HepG2 (cell line): ENCODE measurements around the gene C2. TPM values are rescaled to one million over a fixed set of nuclear protein-coding genes. Genes with fewer than 3 reads are reported as not detected.

Experiments used
- FIP1L1 ChIP-seq: fragments of 200-400 bp; formaldehyde crosslinking; IDR thresholded peaks from 2 replicates; pipeline ENCODE4 v1.6.1; 2018; ENCODE audit warnings: low read depth, mild to moderate bottlenecking, low read length, moderate library complexity, borderline replicate concordance; ENCODE audit not compliant: insufficient read depth
- POLR2AphosphoS5 ChIP-seq: IDR thresholded peaks from 2 replicates; pipeline ENCODE4 v1.6.1; 2012; ENCODE audit warnings: low read depth, low read length
- RARA ChIP-seq: IDR thresholded peaks from 2 replicates; pipeline ENCODE4 v1.6.1; 2016; ENCODE audit warnings: missing genetic modification reagents, missing compliant biosample characterization
- RXRA ChIP-seq: sonication (generic); formaldehyde crosslinking; IDR thresholded peaks from 2 replicates; pipeline ENCODE4 v1.5.1; 2020; ENCODE audit warnings: missing genetic modification reagents
- THRA ChIP-seq: sonication (generic); formaldehyde crosslinking; IDR thresholded peaks from 2 replicates; pipeline ENCODE4 v1.4.0; 2020; ENCODE audit warnings: missing genetic modification reagents, borderline replicate concordance
- ZNF547 ChIP-seq: sonication (generic); formaldehyde crosslinking; IDR thresholded peaks from 2 replicates; pipeline ENCODE4 v1.5.1; 2020; ENCODE audit warnings: mild to moderate bottlenecking, missing genetic modification reagents
- ZNF776 ChIP-seq: sonication (generic); formaldehyde crosslinking; IDR thresholded peaks from 2 replicates; pipeline ENCODE4 v1.4.0; 2020; ENCODE audit warnings: mild to moderate bottlenecking, missing genetic modification reagents
- polyA plus RNA-seq, 8 experiments: library from polyadenylated mRNA; depleted of rRNA in 3 of 8; stranded (reverse) in 7 of 8; unstranded in 1 of 8; fragments of >200 nt; fragmentation: Illumina TruSeq in 4 of 8; extraction: Trizol in 4 of 8; gene quantifications; 2 replicates each; pipeline versions ENCODE4 v1.2.1 to v1.2.3, GENCODE V29; 2011 to 2016; ENCODE audit warnings: low read depth in 4 of 8, missing spikeins in 1 of 8, mixed read lengths in 1 of 8; ENCODE audit not compliant: insufficient read depth in 1 of 8
- total RNA-seq, 5 experiments: library from RNA; depleted of rRNA; stranded (reverse); fragments of >200 nt; fragmentation: Illumina TruSeq; extraction: Trizol; gene quantifications; 2 replicates each; pipeline ENCODE4 v1.2.3, GENCODE V29; 2016; ENCODE audit warnings: low read depth in 1 of 5
- TF ChIP-seq, protein P1 (sequence below): sonication (generic); formaldehyde crosslinking; conservative IDR thresholded peaks from 2 replicates; pipeline ENCODE4 v1.4.0; 2020; ENCODE audit warnings: mild to moderate bottlenecking, missing genetic modification reagents, moderate library complexity
- TF ChIP-seq, protein P2 (sequence below), 2 experiments: fragments of 450-650 bp in 1 of 2; sonication (generic) in 1 of 2; formaldehyde crosslinking; IDR thresholded peaks; 2 replicates each; pipeline versions ENCODE4 v1.5.0 to v1.8.0; 2020 to 2022; ENCODE audit warnings: mild to moderate bottlenecking in 1 of 2, missing genetic modification reagents in 1 of 2

C2 gene
- total and polyA plus RNA-seq, 2 of the 13 experiments (the other 11 are each of a cell fraction or from before 2014, with no cell fraction given): 165 to 307 TPM

- peak; percentile 61; the same call in 1 of the 2 replicates for TF ChIP-seq POLR2AphosphoS5
- TF ChIP-seq, protein P1, sequence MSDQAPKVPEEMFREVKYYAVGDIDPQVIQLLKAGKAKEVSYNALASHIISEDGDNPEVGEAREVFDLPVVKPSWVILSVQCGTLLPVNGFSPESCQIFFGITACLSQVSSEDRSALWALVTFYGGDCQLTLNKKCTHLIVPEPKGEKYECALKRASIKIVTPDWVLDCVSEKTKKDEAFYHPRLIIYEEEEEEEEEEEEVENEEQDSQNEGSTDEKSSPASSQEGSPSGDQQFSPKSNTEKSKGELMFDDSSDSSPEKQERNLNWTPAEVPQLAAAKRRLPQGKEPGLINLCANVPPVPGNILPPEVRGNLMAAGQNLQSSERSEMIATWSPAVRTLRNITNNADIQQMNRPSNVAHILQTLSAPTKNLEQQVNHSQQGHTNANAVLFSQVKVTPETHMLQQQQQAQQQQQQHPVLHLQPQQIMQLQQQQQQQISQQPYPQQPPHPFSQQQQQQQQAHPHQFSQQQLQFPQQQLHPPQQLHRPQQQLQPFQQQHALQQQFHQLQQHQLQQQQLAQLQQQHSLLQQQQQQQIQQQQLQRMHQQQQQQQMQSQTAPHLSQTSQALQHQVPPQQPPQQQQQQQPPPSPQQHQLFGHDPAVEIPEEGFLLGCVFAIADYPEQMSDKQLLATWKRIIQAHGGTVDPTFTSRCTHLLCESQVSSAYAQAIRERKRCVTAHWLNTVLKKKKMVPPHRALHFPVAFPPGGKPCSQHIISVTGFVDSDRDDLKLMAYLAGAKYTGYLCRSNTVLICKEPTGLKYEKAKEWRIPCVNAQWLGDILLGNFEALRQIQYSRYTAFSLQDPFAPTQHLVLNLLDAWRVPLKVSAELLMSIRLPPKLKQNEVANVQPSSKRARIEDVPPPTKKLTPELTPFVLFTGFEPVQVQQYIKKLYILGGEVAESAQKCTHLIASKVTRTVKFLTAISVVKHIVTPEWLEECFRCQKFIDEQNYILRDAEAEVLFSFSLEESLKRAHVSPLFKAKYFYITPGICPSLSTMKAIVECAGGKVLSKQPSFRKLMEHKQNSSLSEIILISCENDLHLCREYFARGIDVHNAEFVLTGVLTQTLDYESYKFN (CRISPR knock-in tag): no peak
- TF ChIP-seq, protein P2, sequence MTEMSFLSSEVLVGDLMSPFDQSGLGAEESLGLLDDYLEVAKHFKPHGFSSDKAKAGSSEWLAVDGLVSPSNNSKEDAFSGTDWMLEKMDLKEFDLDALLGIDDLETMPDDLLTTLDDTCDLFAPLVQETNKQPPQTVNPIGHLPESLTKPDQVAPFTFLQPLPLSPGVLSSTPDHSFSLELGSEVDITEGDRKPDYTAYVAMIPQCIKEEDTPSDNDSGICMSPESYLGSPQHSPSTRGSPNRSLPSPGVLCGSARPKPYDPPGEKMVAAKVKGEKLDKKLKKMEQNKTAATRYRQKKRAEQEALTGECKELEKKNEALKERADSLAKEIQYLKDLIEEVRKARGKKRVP (CRISPR knock-in tag; IDR thresholded peaks at IDR 0.05): 0 out of 4 replicates have a peak, but pooled peaks of 1 of the 2 experiments have one; percentile 24
- TF ChIP-seq ZNF776 (CRISPR knock-in tag): no peak
- peak; percentile 33 for TF ChIP-seq RARA
- TF ChIP-seq ZNF547 (CRISPR knock-in tag): no peak
- TF ChIP-seq RXRA (CRISPR knock-in tag): no peak
- no peak for TF ChIP-seq THRA (CRISPR knock-in tag)
- TF ChIP-seq FIP1L1: no peak
These were observed 20.8 kb downstream of the C2 start (continued) for GRCh38 chr6:31948306-31948705.
